Kidney epithelial cell (primary cell): ENCODE data around the gene TLK2. TPM values are rescaled to one million over a fixed set of nuclear protein-coding genes. Genes with fewer than 3 reads are reported as not detected.

Source experiments
- DNase-seq: peaks from one replicate; pipeline ENCODE4 v3.0.0-alpha.2; 2010; ENCODE audit warnings: low read depth
- H3K27me3 ChIP-seq: 2 replicates; pipeline ENCODE4 v1.6.0; 2011; ENCODE audit warnings: low read length; ENCODE audit not compliant: control insufficient read depth, insufficient read depth
- H3K36me3 ChIP-seq: 2 replicates; pipeline ENCODE4 v1.5.1; 2011; ENCODE audit warnings: low read length; ENCODE audit not compliant: control insufficient read depth, insufficient read depth
- H3K4me3 ChIP-seq: 2 replicates; pipeline ENCODE4 v1.5.1; 2011; ENCODE audit warnings: low read depth, mild to moderate bottlenecking, control low read depth, low read length
- CTCF ChIP-seq: IDR thresholded peaks from 2 replicates; pipeline ENCODE4 v1.5.1; 2011; ENCODE audit warnings: mild to moderate bottlenecking, moderate library complexity, low read length, control low read depth, inconsistent platforms; ENCODE audit not compliant: insufficient read depth, poor library complexity, severe bottlenecking
- total RNA-seq: library from RNA; depleted of rRNA; stranded (reverse); fragments of >200 nt; gene quantifications from 2 replicates; pipeline ENCODE4 v1.2.3, GENCODE V29; 2015

Gene TLK2
- total RNA-seq, 1 donor from 2014 or later, result 32.9 TPM

DNA sequence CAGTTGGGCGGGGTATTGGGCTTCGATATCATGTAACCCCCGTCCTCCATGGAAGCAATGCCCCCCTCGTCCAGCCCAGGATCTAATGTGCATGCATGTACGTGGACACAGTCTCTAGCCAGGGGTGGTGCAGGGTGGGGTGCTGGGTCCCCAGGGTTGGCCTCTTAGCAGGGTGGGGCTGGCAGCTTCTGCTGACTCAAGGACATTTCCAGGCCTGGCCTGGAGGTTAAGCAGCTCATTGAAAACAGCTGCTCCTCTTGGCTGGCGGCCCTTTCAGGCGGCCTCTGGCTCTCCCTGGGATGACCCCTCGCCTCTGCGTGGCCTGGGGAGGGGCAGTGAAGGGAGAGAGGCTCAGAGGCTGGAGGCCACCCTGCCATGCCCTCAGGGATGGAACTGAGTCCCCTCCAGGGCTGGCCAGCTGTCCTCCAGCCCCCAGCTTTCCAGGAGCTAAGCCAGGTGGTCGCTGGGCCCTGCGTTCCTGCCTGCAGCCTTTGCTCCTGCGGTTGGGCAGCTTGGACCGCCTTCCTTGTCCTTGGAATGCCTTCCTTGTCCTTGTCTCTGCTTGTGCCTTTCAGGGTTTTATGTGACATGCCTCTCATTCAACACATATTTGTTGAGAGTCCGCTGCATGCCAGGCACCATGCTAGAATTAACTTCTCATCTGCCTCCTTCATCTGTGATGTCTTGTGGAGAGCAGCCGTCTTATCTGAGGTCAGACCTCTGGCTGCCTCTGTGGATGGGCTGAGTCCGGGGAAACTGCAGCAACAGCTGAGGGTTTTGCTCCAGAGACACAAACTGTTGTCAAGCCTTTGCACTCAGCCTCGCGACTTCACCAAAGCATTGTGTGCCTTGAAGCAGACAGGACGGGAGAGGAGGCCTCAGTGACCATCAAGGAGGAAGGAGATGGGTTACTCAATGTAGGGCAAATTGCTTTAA, 175.5 kb downstream of the TLK2 start:
- DNase-seq, result no peak
- H3K4me3 ChIP-seq, result no peak overlapping the region
- TF ChIP-seq CTCF, result no peak

GRCh38 chr17:62655656-62656055, 177.0 kb downstream of the TLK2 start:
- no peaks in the 10 kb centered on the region for H3K27me3 ChIP-seq
- no peak for TF ChIP-seq CTCF
- DNase-seq, result no peak

More for the DNA sequence above, 175.5 kb downstream of the TLK2 start:
- Histone ChIP-seq H3K27me3 (no peaks in the 10 kb centered on the region), H3K36me3 (peaks cover 1% of the 10 kb centered on the region)

DNA sequence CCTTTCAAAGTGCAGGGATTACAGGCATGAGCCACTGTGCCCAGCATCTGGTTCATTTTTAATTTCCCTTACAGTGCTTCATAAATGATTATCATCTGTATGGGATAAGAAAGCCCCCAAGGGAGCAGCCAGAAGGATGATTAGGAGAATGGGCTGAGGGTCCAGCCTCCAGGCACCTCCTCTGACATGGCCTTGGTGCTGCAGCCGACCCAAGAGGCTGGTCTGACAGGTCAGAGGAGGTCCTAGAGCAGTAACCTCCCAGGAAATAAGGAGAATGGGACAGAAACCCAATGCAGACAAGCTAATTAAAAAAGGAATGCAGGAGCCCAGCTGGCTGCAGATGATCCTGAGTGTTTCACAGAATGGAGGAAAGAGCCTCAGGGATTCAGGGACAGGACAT, 177.8 kb downstream of the TLK2 start:
- TF ChIP-seq CTCF, result no peak

More at GRCh38 chr17:62655656-62656055, 177.0 kb downstream of the TLK2 start:
- Histone ChIP-seq H3K36me3 (peaks cover 1% of the 10 kb centered on the region), H3K4me3 (no peak overlapping the region)

GRCh38 chr17:62657145-62657665, 178.6 kb downstream of the TLK2 start:
- no peaks in the 10 kb centered on the region for H3K27me3 ChIP-seq
- no peak for DNase-seq
- H3K36me3 ChIP-seq, result peaks cover 1% of the 10 kb centered on the region
- H3K4me3 ChIP-seq, result no peak overlapping the region
- TF ChIP-seq CTCF, result no peak

More for the DNA sequence above, 177.8 kb downstream of the TLK2 start:
- Histone ChIP-seq H3K4me3 (no peak overlapping the region), H3K36me3 (peaks cover 1% of the 10 kb centered on the region), H3K27me3 (no peaks in the 10 kb centered on the region)
- DNase-seq, result no peak

GRCh38 chr17:62657690-62658089, 179.1 kb downstream of the TLK2 start:
- Histone ChIP-seq H3K4me3 (no peak overlapping the region), H3K27me3 (no peaks in the 10 kb centered on the region), H3K36me3 (peaks cover 1% of the 10 kb centered on the region)
- TF ChIP-seq CTCF, result no peak
- DNase-seq, result no peak
